HG02885 (cell line): ENCODE results near the gene CNOT11.
"Not testable (repeated sequence)": the region's sequence is repeated elsewhere in the genome, so short reads cannot be mapped to it uniquely, and the experiment has no call there.

Experiments
- ATAC-seq: cut with Tn5 transposase; IDR thresholded peaks from one replicate; pipeline ENCODE4 v1.9.1; 2021; ENCODE audit warnings: mild to moderate bottlenecking; ENCODE audit not compliant: unreplicated experiment, poor library complexity

The CNOT11 gene

DNA sequence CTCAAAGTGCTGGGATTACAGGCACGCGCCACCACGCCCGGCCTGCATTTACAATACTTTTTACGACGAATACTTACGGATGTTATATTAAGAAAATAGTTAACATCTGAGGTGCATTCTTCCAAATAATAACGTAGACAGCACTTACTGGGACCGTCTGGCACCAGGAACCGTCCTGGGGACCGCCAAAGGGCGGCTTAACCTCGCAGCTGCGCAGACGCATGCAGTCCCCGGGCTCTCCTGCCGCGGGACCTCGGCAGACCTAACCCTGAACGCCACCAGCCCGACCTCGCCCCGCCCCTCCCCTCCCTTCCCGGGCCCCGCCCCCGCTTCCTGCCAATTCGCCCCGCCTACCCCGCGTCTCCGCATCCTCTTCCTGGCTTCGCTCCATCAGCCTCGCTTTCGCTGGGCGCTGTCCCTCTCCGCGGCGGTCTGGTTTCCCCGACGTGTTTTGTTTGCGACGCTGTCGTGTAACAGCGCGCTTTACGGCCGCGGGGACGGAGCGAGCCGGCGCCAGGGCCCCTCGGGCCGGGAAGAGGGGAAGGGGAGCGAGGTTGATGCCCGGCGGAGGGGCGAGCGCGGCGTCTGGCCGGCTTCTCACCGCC lies at the start of gene CNOT11:
CNOT11 (plus strand) TSS at position 479 of the 605 bp plus-strand sequence; CDS start at position 558, 79 bp downstream.
- ATAC-seq: peak; percentile 88

GRCh38 chr2:101204400-101205115 lies 48.1 kb upstream of the CNOT11 start:
- ATAC-seq: no peak

DNA sequence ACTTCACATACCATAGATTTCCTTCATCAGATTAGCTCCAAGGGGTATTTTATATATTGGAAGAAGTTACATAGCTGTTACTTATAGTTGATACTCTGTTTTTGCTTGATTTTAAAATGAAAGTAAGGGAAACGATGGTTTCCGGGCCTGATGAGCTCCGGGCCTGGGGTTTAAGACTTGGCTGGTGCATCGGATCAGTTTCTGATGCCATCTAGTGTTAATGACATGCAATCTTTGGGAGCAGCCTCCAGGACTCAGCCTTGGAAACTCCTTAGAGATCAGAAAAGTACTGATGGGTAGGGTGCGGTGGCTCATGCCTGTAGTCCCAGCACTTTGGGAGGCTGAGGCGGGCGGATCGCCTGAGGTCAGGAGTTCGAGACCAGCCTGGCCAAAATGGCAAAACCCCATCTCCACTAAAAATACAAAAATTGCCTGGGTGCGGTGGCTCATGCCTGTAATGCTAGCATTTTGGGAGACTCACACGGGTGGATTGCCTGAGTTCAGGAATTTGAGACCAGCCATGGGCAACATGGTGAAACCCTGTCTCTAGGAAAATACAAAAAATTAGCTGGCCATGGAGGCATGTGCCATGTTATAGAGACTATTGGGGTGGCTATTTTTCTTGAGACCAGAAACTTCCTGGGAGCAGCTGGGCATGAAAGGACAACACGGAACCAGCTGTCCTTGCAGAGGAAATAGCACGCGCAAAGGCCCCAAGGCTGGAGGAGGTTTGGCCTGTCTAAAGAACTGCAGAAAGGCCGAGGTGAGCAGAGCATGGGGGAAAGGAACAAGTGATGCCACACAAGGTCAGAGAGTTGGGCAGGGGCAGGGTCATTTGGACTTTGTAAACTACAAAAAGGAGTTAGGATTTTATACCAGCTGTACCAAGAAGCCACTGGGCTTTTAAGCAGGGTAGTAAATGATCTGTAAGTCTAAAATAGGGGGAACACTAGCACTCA lies 46.9 kb upstream of the CNOT11 start:
- no peak for ATAC-seq

DNA sequence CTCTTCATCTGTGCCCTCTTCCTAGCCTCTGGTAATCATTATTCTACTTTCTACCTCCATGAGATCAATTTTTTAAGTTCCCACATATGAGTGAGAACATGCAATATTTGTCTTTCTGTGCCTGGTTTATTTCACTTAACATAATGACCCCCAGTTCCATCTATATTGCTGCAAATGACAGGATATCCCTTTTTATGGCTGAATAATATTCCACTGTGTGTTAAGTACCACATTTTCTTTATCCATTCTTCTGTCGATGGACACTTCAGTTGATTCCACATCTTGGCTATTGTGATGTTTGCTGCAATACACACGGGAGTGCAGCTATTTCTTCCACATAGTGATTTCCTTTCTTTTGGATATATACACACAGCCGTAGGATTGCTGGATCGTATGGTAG lies 43.9 kb upstream of the CNOT11 start:
- no peak for ATAC-seq

GRCh38 chr2:101219246-101219645 lies 33.4 kb upstream of the CNOT11 start:
- ATAC-seq: no peak

- ATAC-seq: not testable (repeated sequence)
These were observed 32.6 kb upstream of the CNOT11 start for GRCh38 chr2:101220091-101220490.

DNA sequence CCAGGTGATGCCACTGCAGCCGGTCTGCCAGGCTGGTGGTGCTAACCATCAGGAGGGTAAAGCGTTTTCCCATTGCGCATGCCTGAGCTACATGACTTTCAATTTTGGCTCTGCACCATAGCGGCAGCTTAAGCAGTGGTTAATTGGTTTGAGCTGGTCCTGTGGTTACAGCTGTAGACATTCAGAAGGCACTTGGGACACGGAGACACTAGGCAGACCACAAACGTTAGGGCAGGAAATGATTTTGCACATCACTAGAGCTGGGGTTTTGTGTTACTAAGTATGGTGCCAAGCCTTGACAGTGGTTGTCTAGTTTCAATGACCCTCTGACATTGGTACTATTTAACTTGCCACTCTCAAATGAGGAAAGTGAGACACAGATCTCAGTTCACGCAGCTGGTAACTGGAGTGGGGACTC lies 28.9 kb upstream of the CNOT11 start:
- ATAC-seq: peak; percentile 98

DNA sequence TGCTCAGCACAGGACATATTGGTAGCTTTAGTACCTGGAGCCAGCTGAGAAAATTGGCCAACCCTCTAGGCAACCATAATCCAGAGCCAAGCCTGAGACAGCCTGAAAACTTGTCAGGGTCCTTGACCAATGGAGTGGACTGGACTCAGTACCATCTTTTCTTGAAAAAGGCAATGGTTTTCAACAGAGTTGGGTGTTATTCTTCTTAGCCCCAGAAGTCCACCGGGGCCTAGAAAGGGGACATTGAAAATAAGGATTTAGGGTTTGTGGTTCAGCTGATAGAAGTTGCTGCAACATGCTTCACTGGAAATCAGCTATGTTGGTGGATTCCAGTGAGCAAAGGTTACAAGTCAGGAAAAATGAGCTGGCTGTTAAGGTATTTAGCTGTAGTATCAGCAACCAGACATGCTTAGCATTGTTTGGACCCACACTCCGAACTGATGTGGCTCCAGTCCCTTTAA lies 22.1 kb upstream of the CNOT11 start:
- no peak for ATAC-seq

- no peak for ATAC-seq
These were observed 21.4 kb upstream of the CNOT11 start for GRCh38 chr2:101231240-101231639.

GRCh38 chr2:101231937-101232730 lies 20.6 kb upstream of the CNOT11 start:
- no peak for ATAC-seq

- no peak for ATAC-seq
These were observed 19.9 kb upstream of the CNOT11 start for GRCh38 chr2:101232770-101233169.

- ATAC-seq: no peak
These were observed 18.3 kb upstream of the CNOT11 start for GRCh38 chr2:101234169-101234938.

DNA sequence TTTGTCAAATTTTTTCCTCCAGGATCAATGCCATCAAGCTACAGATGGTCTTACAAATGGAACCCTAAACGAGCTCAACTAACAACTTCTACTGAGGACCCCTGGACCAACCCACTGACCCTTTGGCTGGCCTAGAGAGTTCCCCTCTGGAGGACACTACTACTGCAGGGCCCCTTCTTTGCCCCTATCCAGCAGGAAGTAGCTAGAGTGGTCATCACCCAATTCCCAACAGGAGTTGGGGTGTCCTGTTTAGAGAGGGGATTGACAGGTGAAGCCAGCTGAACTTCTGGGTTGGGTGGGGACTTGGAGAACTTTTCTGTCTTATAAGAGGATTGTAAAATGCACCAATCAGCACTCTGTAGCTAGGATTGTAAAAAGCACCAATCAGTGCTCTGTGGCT lies 16.7 kb upstream of the CNOT11 start:
- ATAC-seq: not testable (repeated sequence)

- ATAC-seq: not testable (repeated sequence)
These were observed 14.7 kb upstream of the CNOT11 start for GRCh38 chr2:101237944-101238343.

DNA sequence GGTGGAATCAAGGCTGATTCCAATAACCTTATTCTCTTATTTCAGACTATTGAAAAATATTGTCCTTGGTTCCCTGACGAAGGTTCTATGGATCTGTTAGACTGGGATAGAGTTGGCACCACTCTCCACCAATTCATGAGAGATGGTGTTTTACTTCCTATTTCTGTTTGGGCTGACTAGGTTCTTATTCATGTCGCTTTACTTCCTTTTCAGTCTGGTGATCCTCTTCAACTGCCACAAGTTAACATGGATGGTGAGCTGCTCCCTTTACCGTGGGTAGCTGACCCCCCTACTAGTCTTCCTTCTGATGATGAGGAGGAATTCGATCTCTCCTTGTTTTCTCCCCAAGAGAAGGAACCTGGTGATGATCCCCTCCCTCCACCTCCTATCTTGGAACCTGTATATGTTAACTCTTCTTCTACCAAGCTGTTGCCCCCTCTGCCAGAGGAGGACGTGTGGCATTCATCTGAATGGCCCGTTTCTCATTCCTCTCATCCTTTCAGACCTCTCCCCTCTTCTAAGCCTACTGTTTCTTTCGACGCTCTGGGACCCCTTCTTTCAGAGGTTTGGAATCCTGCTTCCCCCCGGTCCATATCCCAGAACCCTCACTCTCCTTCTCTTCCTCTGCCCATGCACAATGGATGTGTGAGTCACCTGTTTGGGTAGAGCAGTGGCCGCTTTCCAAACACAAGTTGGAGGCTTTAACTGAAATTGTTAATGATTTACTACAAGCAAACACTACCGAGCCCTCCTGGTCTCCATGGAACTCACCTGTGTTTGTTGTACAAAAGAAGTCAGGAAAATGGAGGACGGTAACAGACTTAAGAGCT lies 13.5 kb upstream of the CNOT11 start:
- ATAC-seq: no peak

GRCh38 chr2:101239760-101240118 lies 12.9 kb upstream of the CNOT11 start:
- not testable (repeated sequence) for ATAC-seq

- ATAC-seq: not testable (repeated sequence)
These were observed 12.0 kb upstream of the CNOT11 start for GRCh38 chr2:101240694-101241093.

GRCh38 chr2:101241158-101241557 lies 11.5 kb upstream of the CNOT11 start:
- ATAC-seq: no peak
